PC-9 (cell line): ENCODE results near the gene DNAAF5. TPM values are rescaled to one million over a fixed set of nuclear protein-coding genes. Genes with fewer than 3 reads are reported as not detected.

Experiments
- BruUV-seq: library from RNA; stranded (reverse); fragments of 400-500 nt; replicated peaks from 2 replicates; lab custom pipeline; 2021; lab: Mats Ljungman, UMichigan
- CTCF ChIA-PET: fragments of 300-600 bp; sonication (Branson Sonifier 250); formaldehyde crosslinking; loops from one replicate; lab custom pipeline; 2022; ENCODE audit warnings: antibody characterized with exemption; lab: Charles Lee
- POLR2A ChIA-PET: fragments of 300-600 bp; sonication (Branson Sonifier 250); formaldehyde crosslinking; loops from one replicate; lab custom pipeline; 2022; ENCODE audit warnings: antibody characterized with exemption; ENCODE audit not compliant: unreplicated experiment; lab: Charles Lee
- DNase-seq, 2 experiments: peaks; one replicate each; pipeline versions ENCODE4 v3.0.0 to v3.0.0-alpha.2; 2015 to 2022; ENCODE audit warnings: mixed read lengths in 1 of 2
- H2AFZ ChIP-seq: fragments of 200-600 bp; sonication (generic); 2 replicates; pipeline ENCODE4 v1.8.1; 2017; ENCODE audit warnings: antibody characterized with exemption
- H3F3A ChIP-seq: fragments of 200-600 bp; sonication (generic); 2 replicates; pipeline ENCODE4 v1.8.1; 2017; ENCODE audit warnings: antibody characterized with exemption, mild to moderate bottlenecking, low read depth; ENCODE audit not compliant: insufficient read depth
- H3K27ac ChIP-seq: fragments of 200-600 bp; sonication (generic); 2 replicates; pipeline ENCODE4 v1.6.1; 2016; ENCODE audit warnings: mixed run types
- H3K27me3 ChIP-seq: fragments of 200-600 bp; sonication (generic); 2 replicates; pipeline ENCODE4 v1.6.1; 2016; ENCODE audit warnings: low read depth, mixed run types; ENCODE audit not compliant: insufficient read depth
- H3K36me3 ChIP-seq: fragments of 200-600 bp; sonication (generic); 2 replicates; pipeline ENCODE4 v1.6.1; 2016; ENCODE audit warnings: low read depth, mixed run types
- H3K4me1 ChIP-seq: fragments of 200-600 bp; sonication (generic); replicated peaks from 2 replicates; pipeline ENCODE4 v1.6.1; 2016; ENCODE audit warnings: mixed run types; ENCODE audit not compliant: insufficient read depth
- H3K4me2 ChIP-seq: fragments of 200-600 bp; sonication (generic); 2 replicates; pipeline ENCODE4 v1.6.1; 2017; ENCODE audit warnings: mixed run types
- H3K4me3 ChIP-seq: fragments of 200-600 bp; sonication (generic); 2 replicates; pipeline ENCODE4 v1.6.1; 2016; ENCODE audit warnings: mixed run types
- H3K79me2 ChIP-seq: fragments of 200-600 bp; sonication (generic); 2 replicates; pipeline ENCODE4 v1.6.1; 2017; ENCODE audit warnings: low read depth, mixed run types
- H3K9me2 ChIP-seq: fragments of 200-600 bp; sonication (generic); 2 replicates; pipeline ENCODE4 v1.8.1; 2017; ENCODE audit warnings: mild to moderate bottlenecking; ENCODE audit not compliant: insufficient read depth
- H3K9me3 ChIP-seq: fragments of 200-600 bp; sonication (generic); 2 replicates; pipeline ENCODE4 v1.8.1; 2016; ENCODE audit warnings: low read depth; ENCODE audit not compliant: insufficient read depth
- H4K20me1 ChIP-seq: fragments of 200-600 bp; sonication (generic); 2 replicates; pipeline ENCODE4 v1.8.1; 2017; ENCODE audit not compliant: insufficient read depth
- EZH2 ChIP-seq: fragments of 200-600 bp; sonication (generic); IDR thresholded peaks from 2 replicates; pipeline ENCODE4 v1.8.0; 2017; ENCODE audit warnings: antibody characterized with exemption, low read depth
- intact Hi-C: fragments of 100-400 bp; cut with micrococcal nuclease; formaldehyde crosslinking; loops from one replicate; pipeline ENCODE4 v1.10.0; 2022; ENCODE audit not compliant: unreplicated experiment
- total RNA-seq: library from RNA; stranded (reverse); gene quantifications from 2 replicates; pipeline ENCODE4 v1.2.3, GENCODE V29; 2021
- TF ChIP-seq, protein P1 (sequence below): fragments of 200-600 bp; sonication (generic); conservative IDR thresholded peaks from 2 replicates; pipeline ENCODE4 v1.6.1; 2017; ENCODE audit warnings: mixed run types, antibody characterized with exemption, mild to moderate bottlenecking, moderate library complexity

Gene DNAAF5
- total RNA-seq, 1 experiment from 2014 or later = 63.2 TPM

DNA sequence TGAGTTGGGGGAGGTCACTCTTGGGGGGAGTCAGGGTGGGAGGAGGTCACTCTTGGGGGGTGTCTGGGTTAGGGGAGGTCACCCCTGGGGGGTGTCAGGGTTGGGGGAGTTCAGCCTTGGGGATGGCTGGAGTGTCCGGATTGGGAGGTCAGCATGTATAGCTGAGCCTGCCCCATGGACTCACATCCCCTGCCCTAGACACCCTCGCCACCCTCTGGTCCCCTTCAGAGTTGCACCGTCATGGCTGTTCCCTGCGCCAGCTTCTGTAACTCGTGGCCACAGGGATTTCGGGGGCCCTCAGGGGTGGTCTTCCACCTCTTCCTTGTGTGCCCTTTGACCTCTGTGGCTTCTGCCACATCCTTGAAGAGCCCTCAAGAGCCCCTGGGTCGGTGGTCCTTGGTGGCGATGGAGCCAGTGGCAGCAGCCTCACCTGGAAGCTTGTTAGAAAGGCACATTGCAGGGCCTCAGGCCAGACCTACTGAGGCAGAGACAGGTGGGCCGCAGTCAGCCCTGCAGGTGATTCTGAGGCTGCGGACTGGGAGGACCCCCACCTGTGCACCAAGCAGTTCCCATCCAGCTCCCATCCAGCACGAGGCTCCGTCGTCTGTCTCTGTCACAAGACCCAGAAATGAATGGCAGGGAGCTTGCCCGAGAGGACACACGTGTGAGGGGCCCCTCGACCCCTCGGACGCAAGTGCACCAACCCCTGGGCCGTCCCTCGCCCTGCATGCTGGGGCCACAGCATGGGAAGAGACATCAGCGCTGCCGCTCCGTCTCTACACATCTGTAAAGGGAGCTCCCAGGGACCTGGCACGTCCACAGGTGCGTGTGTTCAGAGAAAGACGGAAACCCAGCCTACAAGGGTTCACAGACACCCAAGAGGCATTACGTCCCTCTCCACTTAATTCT, 61.1 kb downstream of the DNAAF5 start:
- Histone ChIP-seq H2AFZ (no peak overlapping the region), H4K20me1 (peaks cover 2% of the 10 kb centered on the region; the same call in 1 of the 2 replicates), H3K4me3 (no peak overlapping the region), H3K9me2 (no peaks in the 10 kb centered on the region), H3K4me1 (no peaks in the 10 kb centered on the region), H3K9me3 (no peaks in the 10 kb centered on the region), H3K36me3 (peaks cover 14% of the 10 kb centered on the region; the same call in 1 of the 2 replicates), H3K79me2 (no peaks in the 10 kb centered on the region), H3K4me2 (no peak overlapping the region), H3K27ac (no peak overlapping the region), H3K27me3 (no peaks in the 10 kb centered on the region), H3F3A (peaks cover 13% of the 10 kb centered on the region)
- DNase-seq = no peak
- POLR2A ChIA-PET = interaction anchor here (1.0 kb wide), 1 partner anchor 55 kb away, joined by 10 read pairs; no protein-coding TSS in a partner anchor
- BruUV-seq = no TSS peak
- intact Hi-C loops = loop anchor here (2.0 to 5.0 kb wide), 3 partner anchors 25 to 390 kb away; no protein-coding TSS in a partner anchor
- CTCF ChIA-PET = interaction anchor here (0.7 kb wide), 1 partner anchor 316 kb away, joined by 3 read pairs; no protein-coding TSS in a partner anchor
- TF ChIP-seq, protein P1, sequence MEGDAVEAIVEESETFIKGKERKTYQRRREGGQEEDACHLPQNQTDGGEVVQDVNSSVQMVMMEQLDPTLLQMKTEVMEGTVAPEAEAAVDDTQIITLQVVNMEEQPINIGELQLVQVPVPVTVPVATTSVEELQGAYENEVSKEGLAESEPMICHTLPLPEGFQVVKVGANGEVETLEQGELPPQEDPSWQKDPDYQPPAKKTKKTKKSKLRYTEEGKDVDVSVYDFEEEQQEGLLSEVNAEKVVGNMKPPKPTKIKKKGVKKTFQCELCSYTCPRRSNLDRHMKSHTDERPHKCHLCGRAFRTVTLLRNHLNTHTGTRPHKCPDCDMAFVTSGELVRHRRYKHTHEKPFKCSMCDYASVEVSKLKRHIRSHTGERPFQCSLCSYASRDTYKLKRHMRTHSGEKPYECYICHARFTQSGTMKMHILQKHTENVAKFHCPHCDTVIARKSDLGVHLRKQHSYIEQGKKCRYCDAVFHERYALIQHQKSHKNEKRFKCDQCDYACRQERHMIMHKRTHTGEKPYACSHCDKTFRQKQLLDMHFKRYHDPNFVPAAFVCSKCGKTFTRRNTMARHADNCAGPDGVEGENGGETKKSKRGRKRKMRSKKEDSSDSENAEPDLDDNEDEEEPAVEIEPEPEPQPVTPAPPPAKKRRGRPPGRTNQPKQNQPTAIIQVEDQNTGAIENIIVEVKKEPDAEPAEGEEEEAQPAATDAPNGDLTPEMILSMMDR = peak; percentile 22; the same call in 1 of the 2 replicates
- TF ChIP-seq EZH2 = no peak

DNA sequence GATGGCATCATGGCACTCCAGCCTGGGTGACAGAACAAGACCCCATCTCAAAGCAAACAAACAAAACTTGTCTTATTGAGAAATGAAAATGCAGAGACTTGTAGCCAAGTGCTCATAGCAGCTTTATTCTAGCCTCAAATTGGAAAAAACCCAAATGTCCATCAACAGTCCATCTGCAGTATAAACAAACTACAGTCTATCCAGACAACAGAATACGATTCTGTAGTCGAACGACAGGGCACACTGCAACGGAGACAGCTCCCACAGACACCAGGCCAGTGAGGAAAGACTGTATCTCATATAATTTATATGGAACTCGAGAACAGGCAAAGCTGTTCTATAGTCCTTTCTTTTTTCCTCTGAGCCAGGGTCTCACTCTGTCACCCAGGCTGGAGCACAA, 65.0 kb downstream of the DNAAF5 start:
- no TSS peak for BruUV-seq
- TF ChIP-seq, protein P1 = no peak
- TF ChIP-seq EZH2 = no peak
- DNase-seq = no peak
- CTCF ChIA-PET = no interaction called here
- no peak overlapping the region for H3K27ac ChIP-seq
- POLR2A ChIA-PET = no interaction called here
- peaks cover 8% of the 10 kb centered on the region; the same call in 1 of the 2 replicates for H3K36me3 ChIP-seq
- H4K20me1 ChIP-seq = no peaks in the 10 kb centered on the region
- H3K9me2 ChIP-seq = no peaks in the 10 kb centered on the region
- no peak overlapping the region for H3K4me3 ChIP-seq
- H3K4me2 ChIP-seq = no peak overlapping the region
- H3K9me3 ChIP-seq = no peaks in the 10 kb centered on the region
- no peaks in the 10 kb centered on the region for H3K4me1 ChIP-seq
- H3F3A ChIP-seq = peaks cover 4% of the 10 kb centered on the region; the same call in 1 of the 2 replicates
- intact Hi-C loops = no loop called here
- H3K27me3 ChIP-seq = no peaks in the 10 kb centered on the region
- H2AFZ ChIP-seq = no peak overlapping the region
- no peaks in the 10 kb centered on the region for H3K79me2 ChIP-seq

DNA sequence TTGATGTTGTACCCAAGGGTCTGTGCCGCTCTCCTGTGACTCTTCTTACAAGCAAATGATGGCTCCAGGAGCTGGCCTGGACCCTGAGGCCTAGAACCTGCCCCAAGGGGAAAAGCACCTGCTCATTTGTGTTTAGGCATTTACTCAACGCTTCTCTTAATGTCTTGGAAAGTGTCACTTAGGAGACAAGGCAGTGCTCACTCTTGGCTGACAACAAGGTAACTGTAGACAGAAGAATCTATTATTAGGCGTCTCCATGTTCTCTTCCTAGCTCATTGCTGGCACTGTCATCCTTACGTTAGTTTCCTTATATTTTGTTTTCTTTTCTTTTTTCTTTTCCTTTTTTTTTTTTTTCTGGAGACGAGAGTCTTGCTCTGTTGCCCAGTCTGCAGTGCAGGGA, 67.7 kb downstream of the DNAAF5 start:
- no peak overlapping the region for H3K27ac ChIP-seq
- BruUV-seq = no TSS peak
- no peak for DNase-seq
- no peak overlapping the region for H3K4me3 ChIP-seq
- H3K27me3 ChIP-seq = no peaks in the 10 kb centered on the region
- no peaks in the 10 kb centered on the region for H3K4me1 ChIP-seq
- H2AFZ ChIP-seq = no peak overlapping the region
- POLR2A ChIA-PET = interaction anchor here (0.7 kb wide), 1 partner anchor 133 kb away, joined by 3 read pairs; no protein-coding TSS in a partner anchor
- TF ChIP-seq, protein P1 = no peak
- TF ChIP-seq EZH2 = no peak
- H4K20me1 ChIP-seq = no peaks in the 10 kb centered on the region
- CTCF ChIA-PET = no interaction called here
- H3K36me3 ChIP-seq = no peaks in the 10 kb centered on the region
- no peaks in the 10 kb centered on the region for H3K79me2 ChIP-seq
- H3K9me3 ChIP-seq = no peaks in the 10 kb centered on the region
- intact Hi-C loops = no loop called here
- no peaks in the 10 kb centered on the region for H3K9me2 ChIP-seq
- no peak overlapping the region for H3K4me2 ChIP-seq
- H3F3A ChIP-seq = no peaks in the 10 kb centered on the region
